Testis (tissue), 3 donors: ENCODE data around the gene MCRS1. TPM values are rescaled to one million over a fixed set of nuclear protein-coding genes. Genes with fewer than 3 reads are reported as not detected.

ENCODE experiments used
- DNase-seq: peaks from one replicate; pipeline ENCODE4 v3.0.0-alpha.2; 2019
- H3K27ac ChIP-seq, 2 donors: fragments of 200-600 bp; sonication (generic); one replicate each; pipeline ENCODE4 v1.5.1; 2019
- H3K27me3 ChIP-seq: fragments of 200-600 bp; sonication (generic); one replicate; pipeline ENCODE4 v1.5.1; 2019
- H3K36me3 ChIP-seq: fragments of 200-600 bp; sonication (generic); one replicate; pipeline ENCODE4 v1.5.1; 2017; ENCODE audit warnings: low read depth; ENCODE audit errors: missing control alignments
- H3K4me1 ChIP-seq: fragments of 200-600 bp; sonication (generic); one replicate; pipeline ENCODE4 v1.5.1; 2019
- H3K4me3 ChIP-seq, 2 donors: fragments of 200-600 bp; sonication (generic); one replicate each; pipeline ENCODE4 v1.5.1; 2017 to 2019
- H3K9me3 ChIP-seq: fragments of 200-600 bp; sonication (generic); one replicate; pipeline ENCODE4 v1.5.1; 2017
- POLR2A ChIP-seq: fragments of 450-650 bp; IDR thresholded peaks from one replicate; pipeline ENCODE4 v1.6.1; 2017; ENCODE audit warnings: antibody characterized with exemption, mild to moderate bottlenecking, moderate library complexity
- WGBS, 2 donors: methylation state at CpG; one replicate each; pipeline ENCODE4 v1.1.5; 2018; 5-methylcytosine and 5-hydroxymethylcytosine counted together
- intact Hi-C: fragments of 100-400 bp; cut with DNase I; formaldehyde crosslinking; loops from one replicate; pipeline ENCODE4 v1.15.1; 2023; ENCODE audit warnings: low total_unique reads
- polyA plus RNA-seq: library from polyadenylated mRNA; stranded (reverse); fragments of 350-450 nt; fragmentation: Illumina TruSeq; extraction: RNeasy Lipid Tissue Mini Kit (QIAGEN cat#74804); gene quantifications from one replicate; pipeline ENCODE4 v1.2.3, GENCODE V29; 2014; ENCODE audit warnings: low read depth, low replicate concordance; ENCODE audit not compliant: insufficient read depth
- total RNA-seq, 2 donors: library from RNA; depleted of rRNA; stranded (reverse); fragments of >200 nt; gene quantifications; one replicate each; pipeline ENCODE4 v1.2.3, GENCODE V29; 2016
- TF ChIP-seq, protein P1 (sequence below), 3 experiments: fragments of 450-650 bp in 2 of 3; fragments of 200-600 bp in 1 of 3; sonication (generic) in 1 of 3; IDR thresholded peaks; one replicate each; pipeline ENCODE4 v1.5.1; 2016 to 2019; ENCODE audit warnings: antibody characterized with exemption in 3 of 3, mild to moderate bottlenecking in 2 of 3, moderate library complexity in 1 of 3

Gene MCRS1
- total and polyA plus RNA-seq, 3 donors from 2014 or later = 95.8 to 105 (median 104) TPM

DNA sequence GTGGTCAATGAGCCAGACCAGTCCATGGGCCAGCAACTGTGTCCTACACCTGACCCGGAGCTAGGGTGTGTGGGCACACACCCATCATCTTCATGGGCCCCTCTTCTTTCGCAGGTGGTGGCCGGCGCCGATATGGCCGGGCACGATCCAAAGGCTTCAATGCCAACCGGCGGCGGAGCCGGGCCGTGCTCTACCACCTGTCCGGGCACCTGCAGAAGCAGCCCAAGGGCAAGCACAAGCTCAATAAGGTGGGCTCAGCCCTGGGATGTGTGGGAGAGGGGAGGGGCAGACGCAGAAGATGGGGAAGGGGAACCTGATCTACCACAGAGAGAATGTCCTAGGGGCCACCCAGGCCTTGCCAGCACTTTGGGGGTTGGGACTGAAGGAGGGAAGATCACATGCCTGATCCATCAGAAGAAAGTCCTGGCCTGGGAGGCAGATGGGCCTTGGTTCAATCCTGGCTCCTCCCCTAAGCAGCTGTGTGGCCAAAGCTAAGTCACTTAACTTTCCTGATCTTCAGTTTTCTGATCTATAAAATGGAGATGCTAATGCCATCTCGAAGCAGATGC is 25.3 kb downstream of the MCRS1 start:
- Histone ChIP-seq H3K4me1 (peaks cover under 1% of the 10 kb centered on the region), H3K27me3 (no peaks in the 10 kb centered on the region), H3K4me3 (no peak overlapping the region), H3K27ac (no peak overlapping the region), H3K9me3 (no peaks in the 10 kb centered on the region), H3K36me3 (no peaks in the 10 kb centered on the region)
- DNase-seq = no peak
- 93 to 96% methylated on average over 8 to 15 of the region's 15 CpGs for WGBS, 2 donors
- intact Hi-C loops = no loop called here
- TF ChIP-seq POLR2A = no peak
- TF ChIP-seq, protein P1, sequence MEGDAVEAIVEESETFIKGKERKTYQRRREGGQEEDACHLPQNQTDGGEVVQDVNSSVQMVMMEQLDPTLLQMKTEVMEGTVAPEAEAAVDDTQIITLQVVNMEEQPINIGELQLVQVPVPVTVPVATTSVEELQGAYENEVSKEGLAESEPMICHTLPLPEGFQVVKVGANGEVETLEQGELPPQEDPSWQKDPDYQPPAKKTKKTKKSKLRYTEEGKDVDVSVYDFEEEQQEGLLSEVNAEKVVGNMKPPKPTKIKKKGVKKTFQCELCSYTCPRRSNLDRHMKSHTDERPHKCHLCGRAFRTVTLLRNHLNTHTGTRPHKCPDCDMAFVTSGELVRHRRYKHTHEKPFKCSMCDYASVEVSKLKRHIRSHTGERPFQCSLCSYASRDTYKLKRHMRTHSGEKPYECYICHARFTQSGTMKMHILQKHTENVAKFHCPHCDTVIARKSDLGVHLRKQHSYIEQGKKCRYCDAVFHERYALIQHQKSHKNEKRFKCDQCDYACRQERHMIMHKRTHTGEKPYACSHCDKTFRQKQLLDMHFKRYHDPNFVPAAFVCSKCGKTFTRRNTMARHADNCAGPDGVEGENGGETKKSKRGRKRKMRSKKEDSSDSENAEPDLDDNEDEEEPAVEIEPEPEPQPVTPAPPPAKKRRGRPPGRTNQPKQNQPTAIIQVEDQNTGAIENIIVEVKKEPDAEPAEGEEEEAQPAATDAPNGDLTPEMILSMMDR (IDR thresholded peaks at IDR 0.05) = no peak

DNA sequence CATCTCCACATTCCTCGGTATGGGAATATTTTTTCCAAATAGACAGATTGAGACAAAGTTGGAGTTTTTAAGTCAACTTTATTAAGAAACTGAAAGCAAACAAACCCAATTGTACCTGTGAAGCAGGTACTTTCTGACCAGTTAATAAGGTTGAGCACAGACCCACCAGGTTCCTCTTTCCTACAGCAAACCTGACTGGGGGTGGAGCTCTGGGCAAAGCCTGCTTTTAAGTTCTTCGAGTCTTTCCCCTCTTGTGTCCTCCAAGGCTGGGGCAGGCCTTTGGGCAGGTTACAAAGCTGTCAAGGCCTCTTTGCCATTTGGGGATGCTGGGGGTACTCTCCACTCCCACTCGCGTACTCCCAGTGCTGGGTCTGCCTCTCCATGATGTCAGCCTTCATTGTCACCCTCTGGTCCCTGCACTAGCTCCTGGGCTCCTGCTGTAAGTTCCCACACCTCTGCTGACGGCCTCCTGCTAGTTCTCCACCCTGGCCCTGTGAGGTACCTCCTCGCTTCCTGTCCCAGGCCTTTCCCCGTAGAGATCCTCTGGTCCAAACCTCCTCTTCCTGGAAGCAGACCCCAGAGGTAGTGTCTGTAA is 25.9 kb downstream of the MCRS1 start:
- intact Hi-C loops = no loop called here
- DNase-seq = no peak
- TF ChIP-seq POLR2A = no peak
- TF ChIP-seq, protein P1 (IDR thresholded peaks at IDR 0.05) = no peak
- Histone ChIP-seq H3K27me3 (no peaks in the 10 kb centered on the region), H3K9me3 (no peaks in the 10 kb centered on the region), H3K36me3 (no peaks in the 10 kb centered on the region), H3K4me1 (peaks cover 4% of the 10 kb centered on the region), H3K4me3 (no peak overlapping the region), H3K27ac (no peak overlapping the region)
- 83 to 85% methylated on average over 7 of the region's 7 CpGs for WGBS, 2 donors

DNA sequence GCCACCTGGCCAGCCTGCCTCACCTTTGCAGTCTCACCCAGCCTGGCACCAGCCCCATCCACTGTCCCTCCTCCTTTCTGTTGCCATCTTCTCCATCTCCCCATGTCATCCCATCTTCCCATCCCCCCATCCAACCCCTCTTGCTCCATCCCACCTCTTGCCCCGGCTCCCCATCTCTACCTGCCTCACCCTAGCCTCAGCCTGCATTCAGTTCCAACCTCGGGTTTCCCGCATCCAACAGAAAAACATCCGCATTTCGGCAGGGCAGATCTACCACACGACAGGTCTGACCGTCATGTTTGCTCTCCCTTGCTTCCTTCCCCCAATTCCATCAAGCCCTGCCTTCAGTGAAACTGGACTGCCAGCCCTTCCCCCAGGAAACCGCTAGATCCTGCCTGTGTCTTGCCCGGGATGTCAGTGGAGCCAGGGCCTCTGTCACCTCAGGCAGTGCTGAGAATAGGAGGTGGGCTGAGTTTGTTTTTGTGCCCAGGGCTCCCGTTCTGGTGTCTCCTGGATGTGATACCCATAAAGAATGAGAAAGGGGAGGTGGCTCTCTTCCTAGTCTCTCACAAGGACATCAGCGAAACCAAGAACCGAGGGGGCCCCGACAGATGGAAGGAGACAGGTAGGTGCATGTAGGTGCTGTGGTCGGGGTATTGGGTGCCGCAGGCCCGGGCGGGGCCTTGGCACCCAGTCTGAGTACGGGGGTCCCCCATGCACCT is 26.6 kb downstream of the MCRS1 start:
- intact Hi-C loops = no loop called here
- WGBS, 2 donors = 89 to 90% methylated on average over 16 to 18 of the region's 18 CpGs

DNA sequence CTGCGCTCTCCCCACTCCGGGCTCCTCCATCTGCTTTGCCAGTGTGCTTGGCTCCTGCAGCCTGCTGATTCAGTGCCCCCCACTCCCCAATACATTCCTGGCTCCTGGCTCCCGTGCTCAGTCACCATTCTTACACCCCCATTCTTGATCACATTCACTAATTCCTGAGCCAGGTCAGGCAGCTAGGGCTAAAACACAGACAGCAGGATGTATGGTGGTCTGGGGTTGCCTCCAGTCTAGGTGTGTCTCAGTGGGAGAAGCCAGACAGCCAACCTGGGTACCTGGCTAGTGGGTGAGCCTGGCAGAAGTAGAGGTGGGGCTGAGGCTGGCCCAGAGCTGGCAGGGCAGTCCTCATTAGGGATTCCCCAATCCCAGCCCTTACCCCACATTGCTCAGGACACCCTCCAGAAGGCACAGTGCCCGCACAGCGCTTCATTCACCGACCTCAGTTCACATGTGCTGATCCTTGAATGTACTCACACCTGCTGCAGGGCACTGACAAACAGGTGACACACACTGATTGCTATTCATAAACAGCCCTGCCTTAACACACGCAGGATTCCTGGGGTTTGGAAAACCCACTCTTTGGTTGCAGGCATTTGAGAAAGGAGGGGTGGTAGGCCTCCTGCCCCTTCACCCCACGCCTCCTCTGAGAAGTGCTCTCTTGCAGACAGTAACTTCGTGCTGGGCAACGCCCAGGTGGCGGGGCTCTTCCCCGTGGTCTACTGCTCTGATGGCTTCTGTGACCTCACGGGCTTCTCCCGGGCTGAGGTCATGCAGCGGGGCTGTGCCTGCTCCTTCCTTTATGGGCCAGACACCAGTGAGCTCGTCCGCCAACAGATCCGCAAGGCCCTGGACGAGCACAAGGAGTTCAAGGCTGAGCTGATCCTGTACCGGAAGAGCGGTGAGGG is 27.5 kb downstream of the MCRS1 start:
- no peaks in the 10 kb centered on the region for H3K27me3 ChIP-seq
- peaks cover 4% of the 10 kb centered on the region for H3K4me1 ChIP-seq
- WGBS, 2 donors = 84 to 86% methylated on average over 15 to 21 of the region's 21 CpGs
- H3K9me3 ChIP-seq = no peaks in the 10 kb centered on the region
- no peak overlapping the region for H3K27ac ChIP-seq
- DNase-seq = no peak
- H3K4me3 ChIP-seq = no peak overlapping the region
- no peak for TF ChIP-seq POLR2A
- TF ChIP-seq, protein P1 (IDR thresholded peaks at IDR 0.05) = no peak
- no peaks in the 10 kb centered on the region for H3K36me3 ChIP-seq
- intact Hi-C loops = no loop called here

More for the DNA sequence above, 26.6 kb downstream of the MCRS1 start:
- Histone ChIP-seq H3K4me1 (peaks cover 4% of the 10 kb centered on the region), H3K27ac (no peak overlapping the region), H3K36me3 (no peaks in the 10 kb centered on the region), H3K9me3 (no peaks in the 10 kb centered on the region), H3K4me3 (no peak overlapping the region), H3K27me3 (no peaks in the 10 kb centered on the region)
- TF ChIP-seq POLR2A = no peak
- TF ChIP-seq, protein P1 (IDR thresholded peaks at IDR 0.05) = no peak
- DNase-seq = no peak
